HG03039 (cell line): Measurements from ENCODE around the gene ZNF334.

Experiments
- ATAC-seq: cut with Tn5 transposase; IDR thresholded peaks from one replicate; pipeline ENCODE4 v1.9.1; 2021; ENCODE audit warnings: mild to moderate bottlenecking, moderate library complexity; ENCODE audit not compliant: unreplicated experiment

ZNF334 gene

DNA sequence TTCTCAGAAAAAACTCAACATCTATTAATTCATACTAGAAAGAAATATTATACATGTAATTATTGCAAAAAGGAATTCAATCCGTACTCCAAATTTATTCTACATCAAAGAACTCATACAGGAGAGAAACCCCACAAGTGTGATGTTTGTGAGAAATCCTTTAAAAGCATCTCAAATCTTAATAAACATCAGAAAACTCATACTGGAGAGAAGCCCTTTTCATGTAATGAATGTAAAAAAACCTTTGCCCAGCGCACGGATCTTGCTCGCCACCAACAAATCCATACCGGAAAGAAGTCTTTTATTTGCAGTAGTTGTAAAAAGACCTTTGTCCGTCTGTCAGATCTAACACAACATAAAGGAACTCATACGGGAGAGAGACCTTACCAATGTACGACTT, 22.0 kb downstream of the ZNF334 start:
- ATAC-seq: no peak

DNA sequence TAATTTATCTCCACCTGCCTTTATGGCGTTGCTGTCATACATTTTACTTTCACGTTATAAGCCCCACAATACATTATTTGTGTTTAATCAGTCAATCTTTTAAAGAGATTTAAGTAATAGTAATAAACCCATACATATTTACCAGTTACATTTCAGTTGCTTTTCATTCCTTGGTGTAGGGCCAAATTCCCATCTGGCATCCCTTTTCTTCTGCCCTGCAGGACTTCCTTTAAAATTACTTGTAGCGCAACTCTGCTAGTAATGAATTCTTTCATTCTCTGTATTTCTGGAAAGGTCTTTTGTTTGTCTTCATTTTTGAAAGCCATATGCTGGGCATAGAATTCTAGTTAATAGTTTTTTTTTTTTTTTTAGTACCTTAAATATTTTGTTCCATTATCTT, 24.9 kb downstream of the ZNF334 start:
- ATAC-seq: no peak

DNA sequence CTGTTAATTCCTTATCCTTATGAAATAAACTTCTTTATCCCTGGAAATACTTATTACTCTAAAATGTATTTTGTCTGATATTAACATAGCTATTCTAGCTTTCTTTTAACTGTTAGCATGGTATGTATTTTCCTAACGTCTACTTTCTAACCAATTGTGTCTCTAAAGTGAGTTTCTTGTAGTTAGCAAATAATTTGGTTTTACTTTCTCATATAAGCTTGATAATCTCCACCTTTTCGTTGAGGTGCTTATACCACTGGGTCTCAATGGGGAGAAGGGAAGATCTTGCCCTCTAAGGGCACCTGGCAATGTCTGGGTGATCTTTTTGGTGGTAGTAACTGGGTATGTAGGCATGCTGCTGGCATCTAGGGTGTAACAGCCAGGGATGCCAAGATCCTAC, 25.7 kb downstream of the ZNF334 start:
- ATAC-seq: no peak

DNA sequence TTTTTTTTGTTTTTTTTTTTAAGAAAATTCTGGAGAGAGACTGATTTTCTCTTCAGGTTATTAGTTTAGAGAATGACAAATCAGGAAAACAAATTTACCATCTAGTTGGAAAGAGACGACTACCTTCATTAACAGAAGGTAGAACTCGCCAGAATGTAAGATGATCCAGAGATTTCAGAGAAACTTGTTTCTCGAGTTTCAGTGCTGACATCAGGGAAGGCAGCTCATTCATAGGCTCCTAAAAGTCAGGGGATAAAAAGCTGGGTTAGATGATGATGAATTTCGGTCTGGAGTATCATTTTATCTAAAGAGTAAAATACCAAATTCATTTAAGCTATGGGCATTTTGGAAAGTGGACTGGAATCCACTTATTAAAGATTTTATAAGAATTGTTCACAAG, 27.9 kb downstream of the ZNF334 start:
- no peak for ATAC-seq

DNA sequence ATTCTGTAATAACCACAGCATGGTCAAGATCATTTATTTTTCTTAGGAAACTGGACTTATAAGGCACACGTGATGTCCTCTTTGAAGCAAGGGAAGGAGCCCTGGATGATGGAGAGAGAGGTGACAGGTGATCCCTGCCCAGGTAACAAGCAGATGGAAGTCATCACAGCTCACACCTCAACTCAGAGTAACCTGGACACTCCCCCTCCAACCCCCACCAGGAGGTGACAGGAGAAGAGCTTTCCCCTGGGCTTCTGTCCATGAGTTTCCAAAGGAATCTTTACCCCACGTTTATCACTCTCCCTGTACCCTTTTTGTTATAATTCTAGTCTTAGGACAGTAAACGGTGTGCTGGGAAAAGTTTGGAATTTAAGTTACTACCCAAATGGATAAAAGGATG, 28.4 kb downstream of the ZNF334 start:
- no peak for ATAC-seq

DNA sequence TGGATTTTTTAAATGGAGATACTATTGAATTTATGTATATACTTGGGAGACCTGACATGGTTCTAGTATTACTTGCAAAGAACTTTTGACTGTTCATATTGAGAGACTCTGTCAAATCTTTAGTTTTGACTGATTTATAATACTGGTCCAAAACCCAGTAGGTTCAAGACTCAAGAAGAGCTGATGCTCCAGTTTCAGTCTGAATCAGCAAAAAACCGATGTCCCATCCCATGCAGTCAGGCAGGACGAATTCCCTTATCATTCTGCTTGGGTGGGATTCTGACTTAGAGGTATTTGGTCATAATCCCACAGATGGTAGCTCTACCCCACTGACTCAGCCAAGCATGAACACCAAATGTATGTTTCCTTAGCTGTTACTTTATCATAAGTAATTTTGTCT, 29.5 kb downstream of the ZNF334 start:
- ATAC-seq: no peak

DNA sequence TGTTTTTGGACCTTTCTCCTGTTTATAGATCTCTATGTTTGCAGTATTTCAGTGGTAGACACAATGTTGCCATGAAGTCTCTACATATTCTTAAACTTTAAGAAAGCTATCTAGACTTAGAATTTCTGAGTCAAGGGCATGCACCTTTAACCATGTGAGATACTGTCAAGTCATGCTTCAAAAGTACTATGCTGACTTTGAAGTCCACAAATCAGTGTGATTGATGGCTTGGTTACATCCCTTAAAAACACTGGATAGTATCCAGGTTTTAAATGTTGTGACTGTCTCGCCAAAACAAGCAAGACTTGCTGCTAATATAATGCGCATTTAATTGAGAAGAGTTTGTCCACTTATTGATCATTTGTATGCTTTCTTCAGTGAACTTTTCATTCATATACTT, 30.5 kb downstream of the ZNF334 start:
- ATAC-seq: no peak

DNA sequence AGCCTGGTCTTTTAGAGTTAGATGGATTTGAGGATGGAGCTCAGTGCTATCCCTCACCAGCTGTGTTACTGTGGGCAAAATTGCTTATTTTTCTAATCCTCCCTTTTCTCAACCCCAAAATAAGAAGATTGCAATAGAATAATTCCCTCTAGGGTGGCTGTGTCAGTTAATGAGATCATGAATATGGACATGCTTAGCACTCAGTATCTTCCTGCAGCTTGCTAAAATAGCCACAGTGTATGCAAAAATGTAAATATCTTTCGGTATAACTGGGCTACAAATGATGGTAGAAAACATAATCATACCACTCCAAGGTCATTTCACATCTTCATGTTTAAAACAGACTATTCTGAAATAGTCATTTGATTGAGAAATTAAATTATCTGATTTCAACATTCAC, 35.7 kb downstream of the ZNF334 start:
- no peak for ATAC-seq

DNA sequence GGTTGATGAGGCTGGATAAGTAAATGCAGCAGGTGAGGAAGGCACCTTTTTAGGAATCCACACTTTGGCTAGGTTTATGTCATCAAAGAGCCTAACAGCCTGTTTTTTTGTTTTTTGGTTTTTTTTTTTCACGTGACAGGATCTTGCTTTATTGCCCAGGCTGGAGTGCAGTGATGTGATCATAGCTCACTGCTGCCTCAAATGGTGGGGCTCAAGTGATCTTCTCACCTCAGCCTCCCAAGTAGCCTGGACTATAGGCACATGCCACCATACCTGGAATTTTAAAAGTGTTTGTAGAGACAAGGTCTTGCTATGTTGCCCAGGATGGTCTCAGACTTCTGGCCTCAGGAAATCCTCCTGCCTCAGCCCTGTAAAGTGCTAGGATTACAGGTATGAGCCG, 36.1 kb downstream of the ZNF334 start:
- no peak for ATAC-seq

DNA sequence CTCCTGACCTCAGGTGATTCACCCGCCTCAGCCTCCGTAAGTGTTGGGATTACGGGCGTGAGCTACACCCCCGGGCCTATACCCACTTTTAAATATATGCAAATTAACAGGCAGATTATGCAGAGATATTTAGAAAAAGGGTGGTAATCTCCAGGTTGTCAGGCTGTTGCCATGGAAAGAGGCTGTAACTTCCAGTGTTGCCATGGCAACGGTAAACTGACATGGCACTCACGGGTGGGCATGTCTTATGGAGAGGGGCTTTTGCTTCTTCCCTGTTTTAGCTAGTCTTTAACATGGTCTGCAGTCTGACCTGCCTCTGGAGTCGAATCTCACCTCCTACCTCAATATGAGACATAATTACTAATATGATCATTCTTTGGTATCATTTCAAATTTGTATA, 44.9 kb downstream of the ZNF334 start:
- no peak for ATAC-seq

DNA sequence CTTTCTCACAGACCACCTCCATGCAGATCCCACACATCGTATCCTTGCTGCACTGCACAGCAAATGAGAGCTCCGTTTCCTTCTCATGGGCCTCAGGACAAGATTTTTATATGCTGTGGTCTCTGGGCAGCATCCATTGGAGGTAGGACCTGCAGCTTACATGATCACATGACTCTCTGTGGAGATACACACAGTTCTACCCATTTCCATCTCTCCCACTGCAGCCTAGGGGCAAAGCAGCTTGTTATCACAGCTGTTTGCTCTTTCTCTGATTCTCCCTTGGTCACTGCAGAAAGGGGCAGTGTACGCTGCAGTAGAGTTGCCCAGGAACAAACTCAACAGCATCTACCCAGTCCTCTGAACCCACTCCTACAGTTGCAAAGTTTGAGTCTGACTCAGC, 48.9 kb downstream of the ZNF334 start:
- no peak for ATAC-seq

DNA sequence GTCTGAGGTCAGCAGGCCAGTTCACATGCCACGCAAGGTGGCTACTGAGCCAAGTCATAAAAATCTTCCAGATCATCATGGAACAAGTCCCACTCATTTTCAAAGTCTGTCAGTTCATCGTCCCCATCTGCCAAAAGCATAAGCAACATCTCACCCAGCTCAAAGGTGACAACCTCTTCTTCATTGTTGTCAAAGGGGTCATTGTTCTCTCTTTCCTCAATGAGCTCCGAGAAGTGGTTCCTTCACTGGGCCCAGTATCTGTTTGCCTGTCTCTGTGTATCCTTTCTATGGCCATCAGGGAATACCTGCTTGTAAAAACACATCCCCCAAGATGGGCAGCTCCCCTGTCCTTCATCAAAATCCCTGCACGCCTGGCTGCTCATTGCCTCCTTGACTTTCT, 49.5 kb downstream of the ZNF334 start:
- ATAC-seq: no peak

DNA sequence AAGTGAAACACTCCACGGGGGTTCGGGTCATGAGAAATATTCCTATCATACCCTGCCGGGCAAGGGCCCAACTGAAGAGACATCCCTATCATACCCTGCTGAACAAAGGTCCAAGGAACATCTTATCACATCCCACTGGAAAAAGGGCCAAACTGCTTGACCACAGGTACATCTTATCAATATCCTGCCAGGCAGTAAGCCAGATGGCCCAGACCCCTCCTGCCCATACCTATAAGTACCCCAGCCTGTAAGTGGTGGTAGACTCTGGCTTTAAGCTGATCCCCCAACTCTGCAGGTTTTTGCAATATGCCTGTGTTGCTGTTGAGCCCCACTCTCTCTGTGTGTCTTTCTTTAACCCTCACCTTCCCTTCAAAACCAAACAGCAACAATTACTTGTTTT, 51.6 kb downstream of the ZNF334 start:
- ATAC-seq: no peak

DNA sequence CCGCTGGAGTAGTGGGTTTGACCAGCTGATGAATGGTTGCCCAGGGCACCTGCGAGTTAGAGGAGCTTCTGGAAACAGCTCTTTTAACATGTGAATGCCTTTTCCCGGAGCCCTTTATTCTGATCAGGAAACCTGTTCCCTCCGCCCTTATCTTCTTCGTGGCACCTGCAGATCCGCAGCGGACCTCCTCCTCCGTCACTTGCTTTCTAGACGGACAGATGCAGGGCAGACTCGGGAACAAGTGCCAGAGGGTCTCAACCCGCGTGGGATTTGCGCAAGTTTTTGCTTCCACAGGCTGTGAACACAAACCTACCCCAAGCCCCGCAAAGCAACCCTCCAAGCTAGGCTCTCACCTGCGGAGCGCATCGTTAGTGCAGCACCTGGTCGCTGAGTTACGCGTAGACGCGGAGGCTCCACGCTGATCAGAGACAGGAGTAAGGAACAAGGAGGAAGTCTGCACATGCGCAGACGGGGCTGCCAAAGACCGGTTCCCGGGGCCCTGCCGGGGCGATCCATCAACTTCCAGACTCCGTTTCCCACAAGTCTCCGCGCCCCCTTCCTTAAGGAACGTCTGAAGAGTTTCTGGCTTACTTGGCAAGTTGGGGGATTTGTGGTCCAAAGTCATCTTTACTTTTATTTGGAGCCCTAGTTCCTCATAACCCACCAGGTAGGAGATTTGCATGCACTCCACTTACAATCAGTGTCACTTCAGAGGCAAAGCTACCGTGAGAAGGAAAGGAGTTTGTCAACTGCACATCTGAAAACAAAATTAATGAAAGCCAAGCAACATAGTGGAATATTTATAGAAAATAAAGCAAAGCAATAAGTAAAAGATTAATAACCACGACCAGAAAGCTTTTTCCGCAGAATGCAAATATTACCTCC, 54.3 kb downstream of the ZNF334 start:
- no peak for ATAC-seq

DNA sequence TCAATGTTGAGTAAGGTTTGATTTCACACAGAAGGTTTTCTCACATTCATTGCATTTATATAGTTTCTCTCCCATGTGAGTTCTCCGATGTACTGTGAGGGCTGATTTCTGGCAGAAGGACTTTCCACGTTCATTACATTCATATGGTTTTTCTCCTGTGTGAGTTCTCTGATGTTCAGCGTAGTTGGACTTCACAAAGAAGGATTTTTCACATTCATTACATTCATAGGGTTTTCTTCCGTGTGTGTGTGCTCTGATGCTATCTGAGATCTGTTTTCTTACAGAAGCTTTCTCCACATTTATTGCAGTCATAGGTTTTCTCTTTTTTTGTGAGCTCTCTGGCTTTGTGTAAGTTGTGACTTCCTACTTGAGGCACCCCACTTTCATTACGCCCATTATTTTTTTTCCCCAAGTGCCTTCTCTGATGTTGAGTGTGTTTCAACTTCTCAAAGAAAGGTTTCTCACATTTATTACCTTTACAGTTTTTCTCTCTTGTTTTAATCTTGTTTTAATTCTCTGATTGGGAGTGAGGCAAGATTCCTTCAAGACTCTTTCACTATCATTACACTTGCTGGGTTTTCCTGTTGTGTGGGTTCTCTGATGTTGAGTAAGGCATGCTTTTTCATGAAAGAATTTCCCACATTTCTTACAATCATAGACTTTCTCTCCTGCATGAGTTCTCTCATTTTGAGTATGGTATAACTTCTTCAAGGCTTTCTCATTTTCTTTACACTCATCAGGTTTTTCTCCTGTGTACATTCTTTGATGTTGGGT, 56.9 kb downstream of the ZNF334 start:
- ATAC-seq: no peak

DNA sequence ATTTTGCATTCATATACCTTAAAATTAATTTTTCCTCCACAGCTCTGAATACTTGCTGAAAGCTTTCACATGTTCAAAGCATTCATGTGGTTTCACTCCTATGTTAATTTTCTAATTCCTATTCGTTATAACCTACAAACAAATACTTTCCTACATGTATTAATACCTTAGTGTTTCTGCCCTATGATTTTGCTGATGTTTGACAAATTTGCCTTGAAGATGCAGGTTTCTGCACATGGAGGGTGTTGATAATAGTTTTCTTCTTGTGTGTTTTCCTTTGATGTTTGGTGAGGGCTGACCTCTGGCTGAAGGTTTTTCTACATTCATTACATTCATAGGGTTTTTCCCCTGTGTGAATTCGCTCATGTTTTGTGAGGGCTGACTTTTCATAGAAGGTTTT, 57.6 kb downstream of the ZNF334 start:
- no peak for ATAC-seq
